GM12872 (cell line): ENCODE measurements around the gene ASB7.

Experiments
- TF ChIP-seq, protein P1 (sequence below): IDR thresholded peaks from 3 replicates; pipeline ENCODE4 v1.5.1; 2011; ENCODE audit warnings: low read depth, mild to moderate bottlenecking, low read length, moderate library complexity; ENCODE audit not compliant: insufficient read depth

The ASB7 gene, protein sequence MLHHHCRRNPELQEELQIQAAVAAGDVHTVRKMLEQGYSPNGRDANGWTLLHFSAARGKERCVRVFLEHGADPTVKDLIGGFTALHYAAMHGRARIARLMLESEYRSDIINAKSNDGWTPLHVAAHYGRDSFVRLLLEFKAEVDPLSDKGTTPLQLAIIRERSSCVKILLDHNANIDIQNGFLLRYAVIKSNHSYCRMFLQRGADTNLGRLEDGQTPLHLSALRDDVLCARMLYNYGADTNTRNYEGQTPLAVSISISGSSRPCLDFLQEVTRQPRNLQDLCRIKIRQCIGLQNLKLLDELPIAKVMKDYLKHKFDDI

DNA sequence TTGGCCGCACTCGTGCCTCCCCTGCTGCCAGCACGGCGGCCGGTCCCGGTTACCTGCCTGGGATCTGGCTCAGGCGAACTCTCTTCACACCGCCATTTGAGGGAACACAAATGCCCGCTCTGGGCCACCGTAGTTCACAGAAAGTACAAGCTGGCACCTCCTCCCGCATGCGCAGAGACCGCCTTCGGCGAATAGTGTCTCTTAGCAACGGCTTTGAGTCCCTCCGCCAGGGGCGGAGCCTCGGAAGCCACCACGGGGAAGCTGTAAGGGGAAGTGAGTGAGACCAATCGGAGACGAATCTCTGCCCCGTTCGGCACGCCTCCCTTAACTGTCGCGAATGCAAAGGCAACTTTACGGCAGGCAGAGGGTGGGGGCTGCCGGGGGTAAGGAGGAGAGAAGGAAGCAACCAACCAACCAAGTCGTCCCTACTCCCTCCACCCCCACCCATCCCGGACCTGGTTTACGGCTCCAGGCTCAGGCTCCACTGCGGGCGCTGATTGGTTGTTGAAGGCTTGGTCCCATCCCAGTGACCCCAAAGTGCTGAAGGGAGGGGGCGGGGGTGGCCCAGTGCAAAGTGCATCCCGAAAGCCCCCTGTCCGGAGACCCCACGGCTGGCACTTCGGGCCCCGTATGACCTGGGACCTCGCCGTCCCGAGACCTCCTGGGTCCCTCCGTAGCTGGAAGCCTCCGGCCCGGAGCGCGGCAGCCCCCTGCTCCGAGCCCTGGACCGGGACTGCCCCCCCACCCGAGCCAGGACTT is at the start of gene ASB7, which contains the start of gene LINS1:
Gene ASB7, plus strand, starts transcription at position 526 of the 759 bp plus-strand sequence. CDS start 9,628 bp downstream, outside the sequence.
Gene LINS1, minus strand, starts transcription at position 121 of the 759 bp plus-strand sequence. CDS start 21,342 bp downstream, outside the sequence.
- TF ChIP-seq, protein P1, sequence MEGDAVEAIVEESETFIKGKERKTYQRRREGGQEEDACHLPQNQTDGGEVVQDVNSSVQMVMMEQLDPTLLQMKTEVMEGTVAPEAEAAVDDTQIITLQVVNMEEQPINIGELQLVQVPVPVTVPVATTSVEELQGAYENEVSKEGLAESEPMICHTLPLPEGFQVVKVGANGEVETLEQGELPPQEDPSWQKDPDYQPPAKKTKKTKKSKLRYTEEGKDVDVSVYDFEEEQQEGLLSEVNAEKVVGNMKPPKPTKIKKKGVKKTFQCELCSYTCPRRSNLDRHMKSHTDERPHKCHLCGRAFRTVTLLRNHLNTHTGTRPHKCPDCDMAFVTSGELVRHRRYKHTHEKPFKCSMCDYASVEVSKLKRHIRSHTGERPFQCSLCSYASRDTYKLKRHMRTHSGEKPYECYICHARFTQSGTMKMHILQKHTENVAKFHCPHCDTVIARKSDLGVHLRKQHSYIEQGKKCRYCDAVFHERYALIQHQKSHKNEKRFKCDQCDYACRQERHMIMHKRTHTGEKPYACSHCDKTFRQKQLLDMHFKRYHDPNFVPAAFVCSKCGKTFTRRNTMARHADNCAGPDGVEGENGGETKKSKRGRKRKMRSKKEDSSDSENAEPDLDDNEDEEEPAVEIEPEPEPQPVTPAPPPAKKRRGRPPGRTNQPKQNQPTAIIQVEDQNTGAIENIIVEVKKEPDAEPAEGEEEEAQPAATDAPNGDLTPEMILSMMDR, result no peak

GRCh38 chr15:100553468-100553867 is 48.9 kb upstream of the ASB7 start:
- TF ChIP-seq, protein P1, result no peak

DNA sequence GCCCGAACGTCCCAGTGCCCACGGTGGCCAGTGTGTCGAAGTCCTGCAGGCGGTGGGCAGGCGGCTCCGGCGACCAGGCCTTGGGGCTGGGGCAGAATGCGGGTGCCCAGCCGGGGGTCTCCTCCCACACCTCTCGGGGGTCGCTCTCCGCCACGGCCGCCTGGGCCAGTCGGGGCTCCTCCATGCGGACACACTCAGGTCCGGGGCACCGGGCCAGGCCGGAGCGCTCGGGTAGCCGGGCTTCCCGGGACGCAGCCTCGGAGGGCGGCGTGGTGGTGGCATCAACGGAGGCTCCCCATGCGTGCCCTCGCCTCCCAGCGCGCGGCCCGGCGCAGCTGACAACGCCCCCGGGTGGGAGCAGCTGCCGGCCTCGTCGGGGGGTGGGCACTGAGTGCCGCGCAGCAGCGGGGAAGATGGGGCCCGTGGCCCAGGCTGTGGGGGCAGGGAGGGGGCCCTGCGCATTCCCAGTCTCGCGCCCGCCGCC is 43.6 kb upstream of the ASB7 start:
- TF ChIP-seq, protein P1, result no peak

- TF ChIP-seq, protein P1, result no peak
These were observed 43.1 kb upstream of the ASB7 start for GRCh38 chr15:100559330-100559729.

DNA sequence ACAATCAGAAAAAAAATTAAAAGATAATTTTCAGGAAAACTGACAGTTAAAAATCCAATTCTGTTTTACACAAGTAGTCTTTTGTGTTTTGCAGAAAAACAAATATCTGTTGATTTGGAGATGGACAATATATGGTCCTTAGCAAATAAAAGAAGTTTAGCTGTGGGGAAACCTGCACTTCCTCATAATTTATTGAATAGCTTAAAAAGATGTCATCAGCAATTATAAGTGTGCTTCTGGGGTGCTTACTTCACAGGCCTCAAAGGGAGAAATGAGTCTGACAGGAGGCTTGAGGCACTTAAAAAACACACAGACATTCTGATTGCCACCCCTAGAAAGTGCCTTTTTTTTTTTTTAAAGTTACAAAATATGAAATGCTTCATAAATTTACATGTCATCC is 42.1 kb upstream of the ASB7 start:
- TF ChIP-seq, protein P1, result no peak

DNA sequence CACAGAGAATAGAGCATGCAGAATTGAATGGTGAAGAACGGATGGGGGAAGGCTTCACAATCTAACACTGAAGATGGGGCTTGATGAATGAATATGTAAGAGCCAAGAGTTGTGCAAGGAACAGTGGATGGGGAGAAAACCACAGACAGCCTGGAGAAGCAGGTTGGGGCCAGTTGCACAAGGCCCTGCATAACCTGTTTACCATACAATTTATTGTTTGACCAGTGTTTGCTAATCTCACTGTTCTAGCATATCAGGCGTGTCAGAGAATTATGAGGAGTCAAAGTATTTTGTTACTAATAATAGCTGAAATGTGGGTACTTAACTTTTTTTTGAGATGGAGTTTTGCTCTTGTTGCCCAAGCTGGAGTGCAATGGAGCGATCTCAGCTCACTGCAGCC is 36.8 kb upstream of the ASB7 start:
- TF ChIP-seq, protein P1, result no peak
